ENCODE data around the gene PSAT1. TPM values are rescaled to one million over a fixed set of nuclear protein-coding genes. Genes with fewer than 3 reads are reported as not detected.

PSAT1 gene
- total RNA-seq, 1 donor: 175 TPM

DNA sequence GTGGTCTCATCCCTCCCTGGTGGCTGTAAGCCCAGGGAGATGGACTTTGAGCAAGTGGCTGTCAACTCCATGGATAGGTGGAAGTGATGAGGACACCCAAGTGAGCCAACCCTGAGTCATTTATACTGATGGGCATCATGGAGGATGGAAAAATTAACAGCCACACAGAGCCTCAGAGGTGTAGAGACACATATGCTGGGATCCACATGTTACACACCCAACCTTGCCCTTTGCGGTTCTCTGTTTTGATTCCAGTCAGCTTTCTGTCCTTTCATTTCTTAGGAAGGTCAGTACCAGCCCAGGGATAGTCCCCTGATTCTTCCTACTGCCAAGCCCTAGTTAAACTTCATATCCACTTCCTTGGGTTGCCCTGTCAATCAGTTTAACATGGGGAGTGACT is 51.9 kb downstream of the PSAT1 start:
- no peak overlapping the region for H3K4me3 ChIP-seq (ENCODE audit: insufficient read depth, low read length)
- no peak overlapping the region for H3K27ac ChIP-seq (ENCODE audit: low read depth, low read length)
- H3K79me2 ChIP-seq (ENCODE audit: insufficient read depth, low read length): no peaks in the 10 kb centered on the region
- DNase-seq (ENCODE audit: insufficient read length, low spot score, missing footprints): no peak
- TF ChIP-seq, protein P1, sequence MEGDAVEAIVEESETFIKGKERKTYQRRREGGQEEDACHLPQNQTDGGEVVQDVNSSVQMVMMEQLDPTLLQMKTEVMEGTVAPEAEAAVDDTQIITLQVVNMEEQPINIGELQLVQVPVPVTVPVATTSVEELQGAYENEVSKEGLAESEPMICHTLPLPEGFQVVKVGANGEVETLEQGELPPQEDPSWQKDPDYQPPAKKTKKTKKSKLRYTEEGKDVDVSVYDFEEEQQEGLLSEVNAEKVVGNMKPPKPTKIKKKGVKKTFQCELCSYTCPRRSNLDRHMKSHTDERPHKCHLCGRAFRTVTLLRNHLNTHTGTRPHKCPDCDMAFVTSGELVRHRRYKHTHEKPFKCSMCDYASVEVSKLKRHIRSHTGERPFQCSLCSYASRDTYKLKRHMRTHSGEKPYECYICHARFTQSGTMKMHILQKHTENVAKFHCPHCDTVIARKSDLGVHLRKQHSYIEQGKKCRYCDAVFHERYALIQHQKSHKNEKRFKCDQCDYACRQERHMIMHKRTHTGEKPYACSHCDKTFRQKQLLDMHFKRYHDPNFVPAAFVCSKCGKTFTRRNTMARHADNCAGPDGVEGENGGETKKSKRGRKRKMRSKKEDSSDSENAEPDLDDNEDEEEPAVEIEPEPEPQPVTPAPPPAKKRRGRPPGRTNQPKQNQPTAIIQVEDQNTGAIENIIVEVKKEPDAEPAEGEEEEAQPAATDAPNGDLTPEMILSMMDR (IDR thresholded peaks at IDR 0.05; ENCODE audit: extremely low read depth, low read depth, low read length): no peak
- no peaks in the 10 kb centered on the region for H3K9me3 ChIP-seq (ENCODE audit: low read depth, low read length)
- no peaks in the 10 kb centered on the region for H3K4me1 ChIP-seq (ENCODE audit: insufficient read depth, low read length)
- no peak overlapping the region for H3K4me2 ChIP-seq (ENCODE audit: insufficient read depth, low read length)
- H3K36me3 ChIP-seq (ENCODE audit: insufficient read depth, low read length): no peaks in the 10 kb centered on the region
- H2AFZ ChIP-seq (ENCODE audit: low read length): no peak overlapping the region
- H4K20me1 ChIP-seq (ENCODE audit: insufficient read depth, low read length): no peaks in the 10 kb centered on the region
- H3K27me3 ChIP-seq (ENCODE audit: insufficient read depth, low read length): no peaks in the 10 kb centered on the region

DNA sequence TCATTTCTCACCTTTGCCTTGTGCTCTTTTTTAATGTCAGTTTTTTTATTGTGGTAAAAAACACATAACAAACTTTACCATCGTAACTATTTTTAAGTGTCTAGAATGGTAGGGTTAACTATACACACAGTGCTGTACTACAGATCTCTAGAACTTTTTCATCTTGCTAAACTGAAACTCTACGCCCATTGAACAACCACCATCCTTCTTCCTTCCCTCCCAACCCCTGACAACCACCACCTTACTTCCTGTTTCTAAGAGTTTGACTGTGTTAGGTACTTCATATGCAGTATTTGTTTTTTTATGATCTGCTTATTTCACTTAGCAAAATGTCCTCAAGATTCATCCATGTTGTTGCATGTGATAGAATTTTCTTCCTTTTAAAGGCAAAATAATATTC is 54.9 kb downstream of the PSAT1 start:
- Histone ChIP-seq H3K27me3 (ENCODE audit: insufficient read depth, low read length) (no peaks in the 10 kb centered on the region), H3K36me3 (ENCODE audit: insufficient read depth, low read length) (no peaks in the 10 kb centered on the region), H3K4me3 (ENCODE audit: insufficient read depth, low read length) (no peak overlapping the region), H3K9me3 (ENCODE audit: low read depth, low read length) (no peaks in the 10 kb centered on the region), H3K4me2 (ENCODE audit: insufficient read depth, low read length) (no peak overlapping the region), H3K27ac (ENCODE audit: low read depth, low read length) (no peak overlapping the region), H2AFZ (ENCODE audit: low read length) (no peak overlapping the region), H3K79me2 (ENCODE audit: insufficient read depth, low read length) (no peaks in the 10 kb centered on the region), H4K20me1 (ENCODE audit: insufficient read depth, low read length) (no peaks in the 10 kb centered on the region), H3K4me1 (ENCODE audit: insufficient read depth, low read length) (no peaks in the 10 kb centered on the region)
- TF ChIP-seq, protein P1 (IDR thresholded peaks at IDR 0.05; ENCODE audit: extremely low read depth, low read depth, low read length): no peak
- no peak for DNase-seq (ENCODE audit: insufficient read length, low spot score, missing footprints)

DNA sequence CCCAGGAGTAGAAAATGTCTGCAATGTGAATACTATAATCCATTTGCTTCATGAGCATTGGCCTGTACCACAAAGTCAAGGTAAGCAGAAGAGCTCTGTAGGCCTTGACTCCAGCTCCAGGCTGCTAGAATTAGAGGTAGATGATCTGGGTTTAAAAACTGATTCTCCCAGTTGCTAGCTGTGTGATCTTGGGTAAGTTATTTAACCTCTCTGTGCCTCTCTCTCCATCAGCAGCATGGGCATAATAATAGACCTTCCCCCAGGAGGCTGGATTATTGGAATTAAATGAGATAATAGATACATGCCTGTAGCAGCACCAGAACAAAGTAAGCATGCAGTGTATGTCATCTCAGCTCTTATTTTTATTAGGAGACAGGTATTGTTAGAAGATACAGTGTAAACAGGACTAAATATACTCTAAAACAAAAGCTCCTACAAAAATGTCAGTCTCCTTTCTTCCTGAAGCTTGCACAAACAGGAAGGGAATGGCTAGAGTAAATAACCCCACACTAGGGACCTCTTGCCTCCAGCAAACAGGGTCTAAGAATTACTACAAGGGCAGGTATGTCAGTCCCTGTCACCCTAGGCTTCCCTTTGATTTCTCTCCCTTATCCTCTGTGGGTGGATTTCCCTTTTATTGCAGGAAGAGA is 57.5 kb downstream of the PSAT1 start:
- no peaks in the 10 kb centered on the region for H3K36me3 ChIP-seq (ENCODE audit: insufficient read depth, low read length)
- H3K79me2 ChIP-seq (ENCODE audit: insufficient read depth, low read length): no peaks in the 10 kb centered on the region
- H3K4me1 ChIP-seq (ENCODE audit: insufficient read depth, low read length): no peaks in the 10 kb centered on the region
- no peaks in the 10 kb centered on the region for H4K20me1 ChIP-seq (ENCODE audit: insufficient read depth, low read length)
- H3K4me2 ChIP-seq (ENCODE audit: insufficient read depth, low read length): no peak overlapping the region
- H3K9me3 ChIP-seq (ENCODE audit: low read depth, low read length): no peaks in the 10 kb centered on the region
- no peak overlapping the region for H2AFZ ChIP-seq (ENCODE audit: low read length)
- H3K27ac ChIP-seq (ENCODE audit: low read depth, low read length): no peak overlapping the region
- no peak for DNase-seq (ENCODE audit: insufficient read length, low spot score, missing footprints)
- TF ChIP-seq, protein P1 (IDR thresholded peaks at IDR 0.05; ENCODE audit: extremely low read depth, low read depth, low read length): no peak
- H3K4me3 ChIP-seq (ENCODE audit: insufficient read depth, low read length): no peak overlapping the region
- no peaks in the 10 kb centered on the region for H3K27me3 ChIP-seq (ENCODE audit: insufficient read depth, low read length)

DNA sequence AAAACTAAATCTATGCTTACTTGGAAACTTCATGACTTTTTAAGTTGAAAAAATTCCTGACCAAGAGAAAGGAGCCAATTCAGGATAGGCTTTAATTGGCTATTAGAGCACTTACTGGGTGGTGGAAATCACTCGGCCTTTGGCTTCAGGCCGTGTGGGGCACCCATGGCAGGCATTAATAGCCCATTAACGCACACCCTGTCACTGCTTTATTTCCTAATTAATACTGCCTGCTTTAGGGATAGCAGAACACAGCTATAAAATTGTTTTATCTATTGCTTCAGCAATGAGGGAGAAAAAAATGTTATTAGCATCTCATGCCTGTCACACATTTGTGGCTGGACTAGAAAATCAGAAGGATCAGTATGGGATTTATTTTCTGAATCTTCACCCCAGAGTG is 58.1 kb downstream of the PSAT1 start:
- no peak for DNase-seq (ENCODE audit: insufficient read length, low spot score, missing footprints)
- no peak overlapping the region for H2AFZ ChIP-seq (ENCODE audit: low read length)
- no peaks in the 10 kb centered on the region for H3K9me3 ChIP-seq (ENCODE audit: low read depth, low read length)
- H3K4me2 ChIP-seq (ENCODE audit: insufficient read depth, low read length): no peak overlapping the region
- no peak overlapping the region for H3K4me3 ChIP-seq (ENCODE audit: insufficient read depth, low read length)
- TF ChIP-seq, protein P1 (IDR thresholded peaks at IDR 0.05; ENCODE audit: extremely low read depth, low read depth, low read length): no peak
- no peaks in the 10 kb centered on the region for H3K4me1 ChIP-seq (ENCODE audit: insufficient read depth, low read length)
- no peaks in the 10 kb centered on the region for H3K27me3 ChIP-seq (ENCODE audit: insufficient read depth, low read length)
- H3K27ac ChIP-seq (ENCODE audit: low read depth, low read length): no peak overlapping the region
- no peaks in the 10 kb centered on the region for H3K36me3 ChIP-seq (ENCODE audit: insufficient read depth, low read length)
- no peaks in the 10 kb centered on the region for H3K79me2 ChIP-seq (ENCODE audit: insufficient read depth, low read length)
- no peaks in the 10 kb centered on the region for H4K20me1 ChIP-seq (ENCODE audit: insufficient read depth, low read length)

Data from osteoblast (primary cell).